Prostate gland (tissue), 2 donors: Measurements from ENCODE around the gene KRT33A. TPM values are rescaled to one million over a fixed set of nuclear protein-coding genes. Genes with fewer than 3 reads are reported as not detected.

ENCODE experiments used
- DNase-seq: peaks from one replicate; pipeline ENCODE4 v3.0.0-alpha.2; 2019; ENCODE audit warnings: low spot score
- H3K27ac ChIP-seq, 2 donors: fragments of 200-600 bp; sonication (generic); 2 replicates each; pipeline ENCODE4 v1.5.1; 2017 to 2019
- H3K27me3 ChIP-seq: fragments of 200-600 bp; sonication (generic); replicated peaks from 2 replicates; pipeline ENCODE4 v1.5.1; 2019; ENCODE audit not compliant: insufficient read depth
- H3K36me3 ChIP-seq, 2 donors: fragments of 200-600 bp; sonication (generic); 1 replicate in 1 of 2; 2 replicates in 1 of 2; pipeline versions ENCODE4 v1.5.1 to v1.8.1; 2017 to 2019
- H3K4me1 ChIP-seq: fragments of 200-600 bp; sonication (generic); replicated peaks from 2 replicates; pipeline ENCODE4 v1.5.1; 2019
- H3K4me3 ChIP-seq, 2 donors: fragments of 200-600 bp; sonication (generic); 2 replicates each; pipeline ENCODE4 v1.5.1; 2017 to 2019
- H3K9me3 ChIP-seq: fragments of 200-600 bp; sonication (generic); 2 replicates; pipeline ENCODE4 v1.5.1; 2017
- CTCF ChIP-seq, 4 experiments: fragments of 200-600 bp in 2 of 4; fragments of 450-650 bp in 2 of 4; sonication (generic) in 2 of 4; IDR thresholded peaks; 1 replicate in 3 of 4; 2 replicates in 1 of 4; pipeline ENCODE4 v1.5.1; 2016 to 2019; ENCODE audit warnings: antibody characterized with exemption in 4 of 4, mild to moderate bottlenecking in 2 of 4, moderate library complexity in 2 of 4
- POLR2A ChIP-seq: fragments of 450-650 bp; IDR thresholded peaks from one replicate; pipeline ENCODE4 v1.6.1; 2016; ENCODE audit warnings: antibody characterized with exemption, mild to moderate bottlenecking
- POLR2AphosphoS5 ChIP-seq: sonication (generic); formaldehyde crosslinking; IDR thresholded peaks from one replicate; pipeline ENCODE4 v1.6.1; 2017; ENCODE audit warnings: antibody characterized with exemption
- WGBS: methylation state at CpG from one replicate; pipeline ENCODE4 v1.1.5; 2018; 5-methylcytosine and 5-hydroxymethylcytosine counted together
- intact Hi-C: fragments of 100-400 bp; cut with DNase I; formaldehyde crosslinking; loops from one replicate; pipeline ENCODE4 v1.14.2; 2022
- total RNA-seq, 2 donors: library from RNA; depleted of rRNA; stranded (reverse); fragments of >200 nt; gene quantifications; one replicate each; pipeline ENCODE4 v1.1.0, GENCODE V29; 2016

The KRT33A gene
- total RNA-seq, 2 donors from 2014 or later = not detected

GRCh38 chr17:41363881-41364280, 13.3 kb upstream of the KRT33A start:
- Histone ChIP-seq H3K4me3 (no peak overlapping the region), H3K27me3 (no peaks in the 10 kb centered on the region), H3K36me3 (no peaks in the 10 kb centered on the region), H3K9me3 (no peaks in the 10 kb centered on the region), H3K4me1 (no peaks in the 10 kb centered on the region), H3K27ac (no peak overlapping the region)
- no peak for DNase-seq
- no peak for TF ChIP-seq POLR2A
- no peak for TF ChIP-seq CTCF (IDR thresholded peaks at IDR 0.05)
- TF ChIP-seq POLR2AphosphoS5 = no peak
- 93% methylated on average over 2 of the region's 2 CpGs for WGBS
- intact Hi-C loops = no loop called here

GRCh38 chr17:41360296-41360995, 9.8 kb upstream of the KRT33A start:
- intact Hi-C loops = no loop called here
- H3K27me3 ChIP-seq = no peaks in the 10 kb centered on the region
- H3K9me3 ChIP-seq = no peaks in the 10 kb centered on the region
- 66% methylated on average over 5 of the region's 5 CpGs for WGBS
- H3K27ac ChIP-seq = no peak overlapping the region
- H3K36me3 ChIP-seq = no peaks in the 10 kb centered on the region
- H3K4me3 ChIP-seq = no peak overlapping the region
- no peak for DNase-seq
- H3K4me1 ChIP-seq = no peaks in the 10 kb centered on the region
- no peak for TF ChIP-seq POLR2AphosphoS5
- TF ChIP-seq POLR2A = no peak
- no peak for TF ChIP-seq CTCF (IDR thresholded peaks at IDR 0.05)

GRCh38 chr17:41354536-41354935, 3.9 kb upstream of the KRT33A start:
- DNase-seq = no peak
- Histone ChIP-seq H3K4me1 (no peaks in the 10 kb centered on the region), H3K36me3 (no peaks in the 10 kb centered on the region), H3K9me3 (no peaks in the 10 kb centered on the region), H3K4me3 (no peak overlapping the region), H3K27me3 (no peaks in the 10 kb centered on the region), H3K27ac (no peak overlapping the region)
- intact Hi-C loops = no loop called here
- WGBS = 59% methylated on average over 4 of the region's 4 CpGs
- no peak for TF ChIP-seq POLR2AphosphoS5
- no peak for TF ChIP-seq POLR2A
- no peak for TF ChIP-seq CTCF (IDR thresholded peaks at IDR 0.05)

GRCh38 chr17:41352597-41353366, 2.2 kb upstream of the KRT33A start:
- WGBS = 42% methylated on average over 7 of the region's 7 CpGs
- no peak for DNase-seq
- H3K27ac ChIP-seq = no peak overlapping the region
- no peaks in the 10 kb centered on the region for H3K27me3 ChIP-seq
- no peaks in the 10 kb centered on the region for H3K9me3 ChIP-seq
- H3K4me1 ChIP-seq = no peaks in the 10 kb centered on the region
- no peak overlapping the region for H3K4me3 ChIP-seq
- TF ChIP-seq CTCF (IDR thresholded peaks at IDR 0.05) = no peak
- TF ChIP-seq POLR2A = no peak
- no peak for TF ChIP-seq POLR2AphosphoS5
- H3K36me3 ChIP-seq = no peaks in the 10 kb centered on the region
- intact Hi-C loops = no loop called here

GRCh38 chr17:41351177-41351576, 549 bp upstream of the KRT33A start:
- H3K36me3 ChIP-seq = no peaks in the 10 kb centered on the region
- H3K4me3 ChIP-seq = no peak overlapping the region
- DNase-seq = no peak
- no peak overlapping the region for H3K27ac ChIP-seq
- no peaks in the 10 kb centered on the region for H3K9me3 ChIP-seq
- intact Hi-C loops = no loop called here
- H3K4me1 ChIP-seq = no peaks in the 10 kb centered on the region
- 96% methylated on average over 2 of the region's 2 CpGs for WGBS
- no peak for TF ChIP-seq POLR2AphosphoS5
- TF ChIP-seq CTCF (IDR thresholded peaks at IDR 0.05) = no peak
- TF ChIP-seq POLR2A = no peak
- no peaks in the 10 kb centered on the region for H3K27me3 ChIP-seq
